ENCODE data around the gene TRIM49D2.
"Not testable (repeated sequence)": the region's sequence is repeated elsewhere in the genome, so short reads cannot be mapped to it uniquely, and the experiment has no call there.

Gene TRIM49D2

DNA sequence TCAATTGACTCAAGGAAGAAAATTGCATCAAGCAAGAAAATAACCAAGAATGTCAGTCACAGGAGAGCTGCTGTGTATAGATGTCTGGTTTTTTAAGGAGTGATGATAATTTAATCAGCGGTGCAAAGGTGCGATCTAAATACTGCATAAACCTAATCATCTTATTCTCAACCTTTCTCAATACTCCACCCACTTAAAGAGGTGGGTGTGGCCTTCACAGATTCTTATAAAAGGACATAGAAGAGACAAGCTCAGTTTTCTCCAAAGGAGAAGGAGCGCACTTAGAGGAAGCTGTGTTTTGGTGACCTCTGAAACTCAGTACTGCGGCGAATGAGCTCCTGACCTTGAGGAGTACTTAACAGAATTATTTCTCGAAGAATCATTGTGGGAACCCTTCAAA, at the start of gene TRIM49D2:
Gene TRIM49D2 (plus strand): TSS at position 301 of the 400 bp plus-strand sequence. CDS start 2,698 bp downstream, outside the sequence.
- DNase-seq, result not testable (repeated sequence)

DNA sequence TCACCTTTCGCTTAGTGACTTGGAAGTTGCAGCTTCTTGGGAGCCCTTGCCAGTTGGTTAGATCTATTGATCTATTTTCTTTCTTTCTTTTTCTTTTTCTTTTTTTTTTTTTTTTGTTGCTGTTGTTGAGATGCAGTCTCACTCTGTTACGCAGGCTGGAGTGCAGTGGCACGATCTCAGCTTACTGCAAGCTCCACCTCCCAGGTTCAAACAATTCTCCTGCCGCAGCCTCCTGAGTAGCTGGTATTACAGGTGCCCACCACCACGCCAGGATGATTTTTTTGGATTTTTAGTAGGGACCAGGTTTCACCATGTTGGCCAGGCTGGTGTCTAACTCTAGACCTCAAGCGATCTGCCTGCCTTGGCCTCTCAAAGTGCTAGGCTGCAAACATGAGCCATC, 46.4 kb upstream of the TRIM49D2 start:
- DNase-seq, result not testable (repeated sequence)

- DNase-seq, result not testable (repeated sequence)
Observed at GRCh38 chr11:89893245-89893644, 30.6 kb upstream of the TRIM49D2 start.

GRCh38 chr11:89900809-89901208, 23.1 kb upstream of the TRIM49D2 start:
- not testable (repeated sequence) for DNase-seq

- no peak for DNase-seq
Observed at GRCh38 chr11:89922195-89922660, 1.6 kb upstream of the TRIM49D2 start, which contains the start of gene TRIM49D1. TSS of gene TRIM49D1 (minus strand) at chr11:89922245. CDS start at chr11:89917710, 4,535 bp downstream.

DNA sequence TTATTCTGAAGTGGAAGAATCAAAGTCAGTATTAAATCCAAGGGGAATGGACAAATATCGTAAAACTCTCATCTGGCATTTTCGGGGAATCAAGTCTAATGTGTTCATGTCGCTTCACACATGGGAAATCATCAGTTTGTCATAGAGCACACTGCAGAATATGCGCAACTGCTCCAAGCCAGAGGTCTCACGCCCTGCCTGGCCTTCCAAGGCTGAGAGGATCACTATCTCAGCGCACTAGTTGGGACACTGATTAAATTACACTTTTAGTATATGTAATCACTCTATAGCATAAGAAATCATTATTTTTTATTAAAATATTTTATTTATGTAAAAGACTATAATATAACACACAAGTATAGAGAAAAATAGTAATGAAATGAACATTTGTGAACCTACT, 37.0 kb downstream of the TRIM49D2 start:
- not testable (repeated sequence) for DNase-seq

- DNase-seq, result not testable (repeated sequence)
Observed at GRCh38 chr11:89965737-89966136, 41.9 kb downstream of the TRIM49D2 start, which contains the start of gene TRIM64. TSS of gene TRIM64 (plus strand) at chr11:89966037. CDS start at chr11:89968504, 2,467 bp downstream.
